PFSK-1 (cell line): ENCODE measurements around the gene RERE.

Experiments used
- SIN3A ChIP-seq: IDR thresholded peaks from 2 replicates; pipeline ENCODE4 v1.6.1; 2012; ENCODE audit warnings: mild to moderate bottlenecking, low read length, moderate library complexity, borderline replicate concordance; ENCODE audit not compliant: insufficient read depth
- TAF1 ChIP-seq: IDR thresholded peaks from 2 replicates; pipeline ENCODE4 v1.6.1; 2012; ENCODE audit warnings: low read length, control low read depth, borderline replicate concordance; ENCODE audit not compliant: insufficient read depth

DNA sequence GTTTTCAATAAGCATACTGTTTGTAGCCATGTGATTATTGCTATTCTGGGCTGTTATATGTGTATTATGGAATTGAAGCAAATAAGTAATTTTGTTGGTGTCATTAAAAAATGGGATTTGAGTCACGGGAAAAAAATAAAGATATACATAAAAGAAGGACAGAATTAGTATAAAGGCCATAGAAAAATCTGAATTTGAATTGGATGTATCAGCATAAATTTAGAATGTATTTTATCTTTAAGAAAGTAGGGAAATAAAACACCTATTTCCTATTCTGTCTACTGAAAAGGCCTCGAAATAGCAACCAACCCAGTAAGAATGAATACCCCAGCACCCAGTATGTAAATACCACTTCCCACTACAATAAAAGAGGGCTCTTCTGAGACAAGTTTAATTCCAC is 313.6 kb downstream of the RERE start:
- no peak for TF ChIP-seq TAF1
- TF ChIP-seq SIN3A = no peak
